Colonic mucosa (tissue), 4 donors: Measurements from ENCODE around the gene SLC16A8. TPM values are rescaled to one million over a fixed set of nuclear protein-coding genes. Genes with fewer than 3 reads are reported as not detected.

Source experiments
- DNase-seq: peaks from one replicate; pipeline ENCODE4 v3.0.0-alpha.2; 2020
- H3K27ac ChIP-seq: fragments of 200-600 bp; one replicate; pipeline ENCODE4 v1.8.0; 2021
- H3K27me3 ChIP-seq: fragments of 200-600 bp; one replicate; pipeline ENCODE4 v1.8.0; 2021
- H3K36me3 ChIP-seq: fragments of 200-600 bp; one replicate; pipeline ENCODE4 v1.8.0; 2021
- H3K4me1 ChIP-seq: fragments of 200-600 bp; one replicate; pipeline ENCODE4 v1.8.0; 2021; ENCODE audit warnings: mild to moderate bottlenecking
- H3K4me3 ChIP-seq: fragments of 200-600 bp; one replicate; pipeline ENCODE4 v1.8.0; 2021
- H3K9ac ChIP-seq, 2 donors: one replicate each; pipeline ENCODE4 v1.7.0; 2013; ENCODE audit warnings: control low read depth in 2 of 2, low read depth in 2 of 2, low read length in 2 of 2
- H3K9me3 ChIP-seq: fragments of 200-600 bp; one replicate; pipeline ENCODE4 v1.8.0; 2021
- intact Hi-C: fragments of 100-400 bp; cut with DNase I; formaldehyde crosslinking; loops from one replicate; pipeline ENCODE4 v1.14.1; 2022
- total RNA-seq, 2 donors: library from RNA; stranded (reverse); fragmentation: NEBNext Ultra II Directional in 1 of 2; extraction: Animal tissue kit (Norgen Biotek cat#: 25700) in 1 of 2; gene quantifications; one replicate each; pipeline ENCODE4 v1.2.1, GENCODE V29; 2021
- TF ChIP-seq, protein P1 (sequence below): fragments of 200-600 bp; IDR thresholded peaks from one replicate; pipeline ENCODE4 v1.8.0; 2022; ENCODE audit warnings: antibody characterized with exemption, mild to moderate bottlenecking
- donor health status: healthy.
- donor health status: DM: no; HTN: no; CAD: no.
- donor health status: DM: no; HTN: no; CAD: no.

The SLC16A8 gene
- total RNA-seq, 2 donors from 2014 or later: 0.27 TPM; not detected in 1

DNA sequence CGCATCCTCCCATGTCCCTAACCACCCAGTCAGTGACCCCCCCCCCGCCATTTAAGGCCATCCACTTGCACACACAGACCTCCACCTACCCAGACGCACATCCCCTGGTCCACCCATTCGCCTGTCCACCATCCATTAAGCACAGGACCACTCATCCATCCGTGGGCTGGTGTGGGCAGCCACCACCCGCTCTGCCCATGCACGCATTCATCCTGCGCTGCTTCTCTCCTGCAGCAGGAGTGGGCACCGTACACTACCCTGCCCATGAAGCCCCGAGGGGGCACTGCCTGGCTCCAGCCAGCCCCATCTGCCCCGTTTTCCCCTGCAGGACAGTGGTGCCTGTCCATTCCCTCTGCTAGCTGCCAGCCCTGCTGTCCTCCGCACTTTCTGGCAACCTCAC, 3.9 kb upstream of the SLC16A8 start:
- TF ChIP-seq, protein P1, sequence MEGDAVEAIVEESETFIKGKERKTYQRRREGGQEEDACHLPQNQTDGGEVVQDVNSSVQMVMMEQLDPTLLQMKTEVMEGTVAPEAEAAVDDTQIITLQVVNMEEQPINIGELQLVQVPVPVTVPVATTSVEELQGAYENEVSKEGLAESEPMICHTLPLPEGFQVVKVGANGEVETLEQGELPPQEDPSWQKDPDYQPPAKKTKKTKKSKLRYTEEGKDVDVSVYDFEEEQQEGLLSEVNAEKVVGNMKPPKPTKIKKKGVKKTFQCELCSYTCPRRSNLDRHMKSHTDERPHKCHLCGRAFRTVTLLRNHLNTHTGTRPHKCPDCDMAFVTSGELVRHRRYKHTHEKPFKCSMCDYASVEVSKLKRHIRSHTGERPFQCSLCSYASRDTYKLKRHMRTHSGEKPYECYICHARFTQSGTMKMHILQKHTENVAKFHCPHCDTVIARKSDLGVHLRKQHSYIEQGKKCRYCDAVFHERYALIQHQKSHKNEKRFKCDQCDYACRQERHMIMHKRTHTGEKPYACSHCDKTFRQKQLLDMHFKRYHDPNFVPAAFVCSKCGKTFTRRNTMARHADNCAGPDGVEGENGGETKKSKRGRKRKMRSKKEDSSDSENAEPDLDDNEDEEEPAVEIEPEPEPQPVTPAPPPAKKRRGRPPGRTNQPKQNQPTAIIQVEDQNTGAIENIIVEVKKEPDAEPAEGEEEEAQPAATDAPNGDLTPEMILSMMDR: no peak
- Histone ChIP-seq H3K36me3 (no peaks in the 10 kb centered on the region), H3K9ac (no peak overlapping the region), H3K27ac (no peak overlapping the region), H3K4me1 (no peaks in the 10 kb centered on the region), H3K9me3 (no peaks in the 10 kb centered on the region), H3K27me3 (peaks cover under 1% of the 10 kb centered on the region), H3K4me3 (no peak overlapping the region)
- no peak for DNase-seq
- intact Hi-C loops: no loop called here

GRCh38 chr22:38086942-38087341, 3.0 kb upstream of the SLC16A8 start:
- Histone ChIP-seq H3K9ac (no peak overlapping the region), H3K27ac (no peak overlapping the region), H3K36me3 (no peaks in the 10 kb centered on the region), H3K9me3 (no peaks in the 10 kb centered on the region), H3K4me3 (no peak overlapping the region), H3K4me1 (peaks cover under 1% of the 10 kb centered on the region), H3K27me3 (peaks cover 9% of the 10 kb centered on the region)
- intact Hi-C loops: no loop called here
- TF ChIP-seq, protein P1: no peak
- DNase-seq: no peak

GRCh38 chr22:38086001-38086845, 2.2 kb upstream of the SLC16A8 start:
- H3K27ac ChIP-seq: no peak overlapping the region
- H3K36me3 ChIP-seq: no peaks in the 10 kb centered on the region
- TF ChIP-seq, protein P1: no peak
- H3K9me3 ChIP-seq: no peaks in the 10 kb centered on the region
- H3K27me3 ChIP-seq: peaks cover 16% of the 10 kb centered on the region
- H3K4me1 ChIP-seq: peaks cover 6% of the 10 kb centered on the region
- H3K4me3 ChIP-seq: no peak overlapping the region
- H3K9ac ChIP-seq: no peak overlapping the region
- intact Hi-C loops: no loop called here
- DNase-seq: no peak

DNA sequence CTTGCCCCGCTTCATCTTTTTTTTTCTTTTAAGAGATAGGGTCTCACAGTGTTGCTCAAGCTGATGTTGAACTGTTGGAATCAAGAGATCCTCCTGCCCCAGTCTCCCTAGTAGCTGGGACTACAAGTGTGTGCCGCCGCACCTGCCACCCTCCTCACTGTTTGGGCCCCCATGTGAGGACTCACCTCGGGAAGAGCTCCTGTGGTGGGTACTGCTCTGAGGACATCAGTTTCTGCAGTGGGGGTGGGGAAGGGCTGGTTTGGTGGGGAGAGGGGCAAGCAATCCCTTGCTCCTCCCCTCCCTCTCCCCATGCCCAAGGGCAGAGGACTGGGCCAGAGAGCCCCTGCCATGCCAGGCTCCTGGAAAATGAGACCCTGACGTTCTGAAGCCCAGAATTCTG, 1.5 kb upstream of the SLC16A8 start:
- intact Hi-C loops: no loop called here
- Histone ChIP-seq H3K9me3 (no peaks in the 10 kb centered on the region), H3K4me3 (no peak overlapping the region), H3K27me3 (peaks cover 21% of the 10 kb centered on the region), H3K9ac (no peak overlapping the region), H3K36me3 (no peaks in the 10 kb centered on the region), H3K27ac (no peak overlapping the region), H3K4me1 (peaks cover 6% of the 10 kb centered on the region)
- no peak for DNase-seq
- TF ChIP-seq, protein P1: no peak

DNA sequence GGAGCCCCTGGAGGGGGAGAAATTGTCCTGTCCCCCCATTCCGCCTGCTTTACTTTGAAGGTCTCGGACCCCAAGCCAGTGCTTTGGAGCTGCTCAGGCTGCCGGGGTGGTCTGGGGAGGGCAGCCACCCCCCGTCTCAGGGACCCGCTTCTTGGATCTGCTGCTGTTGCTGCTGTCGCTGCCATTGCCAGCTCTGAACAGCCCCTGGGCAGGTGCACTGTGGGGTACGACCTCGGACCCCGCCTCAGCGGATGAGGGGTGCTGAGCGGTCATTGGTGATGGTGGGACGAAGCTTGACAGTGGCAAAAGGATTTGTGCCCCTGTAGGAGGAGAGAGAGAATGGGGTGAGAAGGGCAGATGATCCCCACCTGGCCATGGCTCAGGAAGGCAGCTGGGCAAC, 1.1 kb upstream of the SLC16A8 start:
- intact Hi-C loops: no loop called here
- TF ChIP-seq, protein P1: no peak
- no peaks in the 10 kb centered on the region for H3K36me3 ChIP-seq
- H3K27me3 ChIP-seq: peaks cover 21% of the 10 kb centered on the region
- no peak overlapping the region for H3K9ac ChIP-seq
- H3K4me3 ChIP-seq: no peak overlapping the region
- H3K4me1 ChIP-seq: peaks cover 6% of the 10 kb centered on the region
- no peak overlapping the region for H3K27ac ChIP-seq
- DNase-seq: no peak
- no peaks in the 10 kb centered on the region for H3K9me3 ChIP-seq
